ENCODE results near the gene FASLG. TPM values are rescaled to one million over a fixed set of nuclear protein-coding genes. Genes with fewer than 3 reads are reported as not detected.

Gene FASLG
- total RNA-seq, 1 donor from 2014 or later: not detected

GRCh38 chr1:172653015-172653709, 5.7 kb upstream of the FASLG start:
- no peaks in the 10 kb centered on the region for H3K36me3 ChIP-seq

GRCh38 chr1:172654535-172654934, 4.4 kb upstream of the FASLG start:
- DNase-seq: no peak
- peaks cover 9% of the 10 kb centered on the region for H3K4me1 ChIP-seq
- no peak for TF ChIP-seq CTCF (IDR thresholded peaks at IDR 0.05; ENCODE audit: borderline replicate concordance)

More at GRCh38 chr1:172653015-172653709, 5.7 kb upstream of the FASLG start:
- no peak for DNase-seq
- no peak overlapping the region for H3K27ac ChIP-seq (replicated peaks)
- intact Hi-C loops (cut with micrococcal nuclease): no loop called here
- H3K4me3 ChIP-seq: no peak overlapping the region
- H3K9me3 ChIP-seq (replicated peaks): no peaks in the 10 kb centered on the region
- no peak for TF ChIP-seq CTCF (IDR thresholded peaks at IDR 0.05; ENCODE audit: borderline replicate concordance)
- peaks cover 7% of the 10 kb centered on the region for H3K4me1 ChIP-seq
- no peaks in the 10 kb centered on the region for H3K27me3 ChIP-seq (ENCODE audit: low read depth)

GRCh38 chr1:172656576-172656975, 2.3 kb upstream of the FASLG start:
- Histone ChIP-seq H3K4me1 (peaks cover 9% of the 10 kb centered on the region), H3K27ac (replicated peaks) (no peak overlapping the region), H3K4me3 (no peak overlapping the region), H3K36me3 (no peaks in the 10 kb centered on the region), H3K9me3 (replicated peaks) (no peaks in the 10 kb centered on the region), H3K27me3 (ENCODE audit: low read depth) (no peaks in the 10 kb centered on the region)
- intact Hi-C loops (cut with micrococcal nuclease): no loop called here
- no peak for TF ChIP-seq CTCF (IDR thresholded peaks at IDR 0.05; ENCODE audit: borderline replicate concordance)
- DNase-seq: no peak

More at GRCh38 chr1:172654535-172654934, 4.4 kb upstream of the FASLG start:
- no peaks in the 10 kb centered on the region for H3K27me3 ChIP-seq (ENCODE audit: low read depth)
- intact Hi-C loops (cut with micrococcal nuclease): no loop called here
- no peaks in the 10 kb centered on the region for H3K9me3 ChIP-seq (replicated peaks)
- no peak overlapping the region for H3K4me3 ChIP-seq
- no peaks in the 10 kb centered on the region for H3K36me3 ChIP-seq
- no peak overlapping the region for H3K27ac ChIP-seq (replicated peaks)

- Histone ChIP-seq H3K27me3 (ENCODE audit: low read depth) (no peaks in the 10 kb centered on the region), H3K9me3 (replicated peaks) (no peaks in the 10 kb centered on the region), H3K27ac (replicated peaks) (peak overlapping the region; percentile 67), H3K4me3 (no peak overlapping the region), H3K36me3 (no peaks in the 10 kb centered on the region), H3K4me1 (peaks cover 9% of the 10 kb centered on the region)
- intact Hi-C loops (cut with micrococcal nuclease): no loop called here
- DNase-seq: peak; percentile 48
- no peak for TF ChIP-seq CTCF (IDR thresholded peaks at IDR 0.05; ENCODE audit: borderline replicate concordance)
These were observed 1.3 kb upstream of the FASLG start for GRCh38 chr1:172657586-172657985.

GRCh38 chr1:172661107-172661506, 2.2 kb downstream of the FASLG start:
- Histone ChIP-seq H3K36me3 (no peaks in the 10 kb centered on the region), H3K4me1 (peaks cover 9% of the 10 kb centered on the region), H3K27ac (replicated peaks) (no peak overlapping the region), H3K27me3 (ENCODE audit: low read depth) (no peaks in the 10 kb centered on the region), H3K9me3 (replicated peaks) (no peaks in the 10 kb centered on the region), H3K4me3 (no peak overlapping the region)
- intact Hi-C loops (cut with micrococcal nuclease): no loop called here
- TF ChIP-seq CTCF (IDR thresholded peaks at IDR 0.05; ENCODE audit: borderline replicate concordance): no peak
- DNase-seq: no peak
